Measurements from ENCODE around the gene RIIAD1. TPM values are rescaled to one million over a fixed set of nuclear protein-coding genes. Genes with fewer than 3 reads are reported as not detected.

Gene RIIAD1
- total RNA-seq, 1 experiment from 2014 or later: not detected

DNA sequence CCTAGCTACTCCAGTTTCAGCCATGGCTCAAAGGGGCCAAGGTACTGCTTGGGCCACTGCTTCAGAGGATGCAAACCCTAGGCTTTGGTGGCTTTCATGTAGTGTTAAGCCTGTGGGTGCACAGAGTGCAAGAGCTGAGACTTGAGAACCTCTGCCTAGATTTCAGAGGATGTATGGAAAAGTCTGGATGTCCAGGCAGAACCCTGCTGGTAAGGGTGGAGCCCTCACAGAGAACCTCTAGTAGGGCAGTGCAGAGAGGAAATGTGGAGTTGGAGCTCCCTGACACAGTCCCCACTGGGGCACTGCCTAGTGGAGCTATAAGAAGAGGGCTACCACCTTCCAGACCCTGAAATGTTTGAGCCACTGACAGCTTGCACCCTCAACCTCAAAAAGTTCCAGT, 16.2 kb downstream of the RIIAD1 start:
- POLR2A ChIA-PET: no interaction called here
- TF ChIP-seq, protein P1, sequence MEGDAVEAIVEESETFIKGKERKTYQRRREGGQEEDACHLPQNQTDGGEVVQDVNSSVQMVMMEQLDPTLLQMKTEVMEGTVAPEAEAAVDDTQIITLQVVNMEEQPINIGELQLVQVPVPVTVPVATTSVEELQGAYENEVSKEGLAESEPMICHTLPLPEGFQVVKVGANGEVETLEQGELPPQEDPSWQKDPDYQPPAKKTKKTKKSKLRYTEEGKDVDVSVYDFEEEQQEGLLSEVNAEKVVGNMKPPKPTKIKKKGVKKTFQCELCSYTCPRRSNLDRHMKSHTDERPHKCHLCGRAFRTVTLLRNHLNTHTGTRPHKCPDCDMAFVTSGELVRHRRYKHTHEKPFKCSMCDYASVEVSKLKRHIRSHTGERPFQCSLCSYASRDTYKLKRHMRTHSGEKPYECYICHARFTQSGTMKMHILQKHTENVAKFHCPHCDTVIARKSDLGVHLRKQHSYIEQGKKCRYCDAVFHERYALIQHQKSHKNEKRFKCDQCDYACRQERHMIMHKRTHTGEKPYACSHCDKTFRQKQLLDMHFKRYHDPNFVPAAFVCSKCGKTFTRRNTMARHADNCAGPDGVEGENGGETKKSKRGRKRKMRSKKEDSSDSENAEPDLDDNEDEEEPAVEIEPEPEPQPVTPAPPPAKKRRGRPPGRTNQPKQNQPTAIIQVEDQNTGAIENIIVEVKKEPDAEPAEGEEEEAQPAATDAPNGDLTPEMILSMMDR (IDR thresholded peaks at IDR 0.05): no peak
- TF ChIP-seq TCF7L2 (IDR thresholded peaks at IDR 0.05; ENCODE audit: low read depth, low read length) (no peak), SIN3A (IDR thresholded peaks at IDR 0.05; ENCODE audit: borderline replicate concordance, insufficient read depth, low read depth, low read length) (no peak), POLR2AphosphoS5 (IDR thresholded peaks at IDR 0.05; ENCODE audit: low read depth, low read length) (no peak)
- TF ChIP-seq, protein P2, sequence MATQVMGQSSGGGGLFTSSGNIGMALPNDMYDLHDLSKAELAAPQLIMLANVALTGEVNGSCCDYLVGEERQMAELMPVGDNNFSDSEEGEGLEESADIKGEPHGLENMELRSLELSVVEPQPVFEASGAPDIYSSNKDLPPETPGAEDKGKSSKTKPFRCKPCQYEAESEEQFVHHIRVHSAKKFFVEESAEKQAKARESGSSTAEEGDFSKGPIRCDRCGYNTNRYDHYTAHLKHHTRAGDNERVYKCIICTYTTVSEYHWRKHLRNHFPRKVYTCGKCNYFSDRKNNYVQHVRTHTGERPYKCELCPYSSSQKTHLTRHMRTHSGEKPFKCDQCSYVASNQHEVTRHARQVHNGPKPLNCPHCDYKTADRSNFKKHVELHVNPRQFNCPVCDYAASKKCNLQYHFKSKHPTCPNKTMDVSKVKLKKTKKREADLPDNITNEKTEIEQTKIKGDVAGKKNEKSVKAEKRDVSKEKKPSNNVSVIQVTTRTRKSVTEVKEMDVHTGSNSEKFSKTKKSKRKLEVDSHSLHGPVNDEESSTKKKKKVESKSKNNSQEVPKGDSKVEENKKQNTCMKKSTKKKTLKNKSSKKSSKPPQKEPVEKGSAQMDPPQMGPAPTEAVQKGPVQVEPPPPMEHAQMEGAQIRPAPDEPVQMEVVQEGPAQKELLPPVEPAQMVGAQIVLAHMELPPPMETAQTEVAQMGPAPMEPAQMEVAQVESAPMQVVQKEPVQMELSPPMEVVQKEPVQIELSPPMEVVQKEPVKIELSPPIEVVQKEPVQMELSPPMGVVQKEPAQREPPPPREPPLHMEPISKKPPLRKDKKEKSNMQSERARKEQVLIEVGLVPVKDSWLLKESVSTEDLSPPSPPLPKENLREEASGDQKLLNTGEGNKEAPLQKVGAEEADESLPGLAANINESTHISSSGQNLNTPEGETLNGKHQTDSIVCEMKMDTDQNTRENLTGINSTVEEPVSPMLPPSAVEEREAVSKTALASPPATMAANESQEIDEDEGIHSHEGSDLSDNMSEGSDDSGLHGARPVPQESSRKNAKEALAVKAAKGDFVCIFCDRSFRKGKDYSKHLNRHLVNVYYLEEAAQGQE (IDR thresholded peaks at IDR 0.05; ENCODE audit: insufficient read depth in 1 of 2, low read depth in 2 of 2, low read length in 1 of 2): no peak
- DNase-seq (ENCODE audit: low read depth, low spot score): no peak
- no peaks in the 10 kb centered on the region for H3K4me1 ChIP-seq (ENCODE audit: control insufficient read depth, insufficient read depth, low read length)
- H3K36me3 ChIP-seq (ENCODE audit: control insufficient read depth, insufficient read depth, low read length): no peaks in the 10 kb centered on the region
- no TSS peak for BruUV-seq (replicated peaks)
- H3K27me3 ChIP-seq (ENCODE audit: control insufficient read depth, insufficient read depth, low read length): no peaks in the 10 kb centered on the region
- in situ Hi-C loops (cut with HindIII; ENCODE audit: low pct_unique_long_range_greater_than_20kb, low sequenced_read_pairs): no loop called here
- no peak overlapping the region for H3K27ac ChIP-seq (ENCODE audit: low read length)
- no peak overlapping the region for H3K4me3 ChIP-seq (ENCODE audit: low read depth in 2 of 2, low read length in 2 of 2)
- intact Hi-C loops (cut with micrococcal nuclease; ENCODE audit: unreplicated experiment): loop anchor here (5.0 kb wide), 2 partner anchors 145 to 295 kb away; no protein-coding TSS in a partner anchor
- no peak for ATAC-seq
- CTCF ChIA-PET: no interaction called here
- H3K9me3 ChIP-seq (ENCODE audit: control insufficient read depth, insufficient read depth, low read depth, low read length): no peaks in the 10 kb centered on the region

DNA sequence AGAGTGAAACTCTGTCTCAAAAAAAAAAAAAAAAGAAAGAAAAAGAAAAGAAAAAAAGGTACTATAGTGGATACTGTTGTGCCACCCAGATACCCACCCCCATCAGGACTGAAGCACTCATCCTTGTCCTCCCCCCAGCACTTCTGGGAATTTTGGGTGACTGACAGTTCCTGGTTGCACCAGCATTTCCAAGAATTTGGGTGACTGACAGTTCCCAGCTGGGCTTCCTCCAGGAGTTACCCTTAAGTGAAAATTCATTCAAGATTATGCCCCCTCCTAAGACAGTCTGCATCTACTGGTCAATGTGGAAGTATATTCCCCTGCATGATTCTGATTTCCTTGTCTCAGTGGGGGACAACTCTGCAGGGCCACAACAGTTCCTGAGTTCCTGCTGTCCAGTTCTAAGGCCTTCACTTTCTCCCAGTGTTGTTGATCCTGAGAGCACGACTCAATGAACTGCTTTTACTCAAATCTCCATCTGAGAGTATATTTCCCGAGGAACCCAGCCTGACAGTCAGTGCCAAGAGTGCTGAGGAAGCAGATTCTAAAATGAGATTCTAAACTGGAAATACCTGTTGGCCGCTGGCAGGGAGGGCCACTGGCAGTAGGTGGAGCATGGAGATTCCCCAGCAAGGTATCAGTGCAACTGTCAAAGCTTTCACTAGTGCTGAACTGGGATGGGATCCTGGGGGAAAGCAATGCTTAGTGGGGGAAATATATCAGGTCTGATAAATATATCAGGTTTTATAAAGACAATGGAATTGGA, 18.5 kb downstream of the RIIAD1 start:
- Histone ChIP-seq H3K27ac (ENCODE audit: low read length) (no peak overlapping the region), H3K9me3 (ENCODE audit: control insufficient read depth, insufficient read depth, low read depth, low read length) (no peaks in the 10 kb centered on the region), H3K4me3 (ENCODE audit: low read depth in 2 of 2, low read length in 2 of 2) (no peak overlapping the region), H3K36me3 (ENCODE audit: control insufficient read depth, insufficient read depth, low read length) (no peaks in the 10 kb centered on the region), H3K27me3 (ENCODE audit: control insufficient read depth, insufficient read depth, low read length) (peaks cover 2% of the 10 kb centered on the region; the same call in 1 of the 2 replicates), H3K4me1 (ENCODE audit: control insufficient read depth, insufficient read depth, low read length) (no peaks in the 10 kb centered on the region)
- no TSS peak for BruUV-seq (replicated peaks)
- ChIA-PET POLR2A (no interaction called here), CTCF (no interaction called here)
- ATAC-seq: no peak
- in situ Hi-C loops (cut with HindIII; ENCODE audit: low pct_unique_long_range_greater_than_20kb, low sequenced_read_pairs) (no loop called here), intact Hi-C loops (cut with micrococcal nuclease; ENCODE audit: unreplicated experiment) (loop anchor here (5.0 kb wide), 2 partner anchors 147 to 297 kb away; no protein-coding TSS in a partner anchor)
- no peak for DNase-seq (ENCODE audit: low read depth, low spot score)
- TF ChIP-seq POLR2AphosphoS5 (IDR thresholded peaks at IDR 0.05; ENCODE audit: low read depth, low read length): no peak
- no peak for TF ChIP-seq TCF7L2 (IDR thresholded peaks at IDR 0.05; ENCODE audit: low read depth, low read length)
- TF ChIP-seq, protein P2 (IDR thresholded peaks at IDR 0.05; ENCODE audit: insufficient read depth in 1 of 2, low read depth in 2 of 2, low read length in 1 of 2): no peak
- TF ChIP-seq SIN3A (IDR thresholded peaks at IDR 0.05; ENCODE audit: borderline replicate concordance, insufficient read depth, low read depth, low read length): no peak
- TF ChIP-seq, protein P1 (IDR thresholded peaks at IDR 0.05): no peak

Measured in Panc1 (cell line).